ENCODE results near the gene BCL11A.
A peak's percentile ranks its signal among the peaks of the same experiment; 100 is the strongest.

Gene BCL11A

GRCh38 chr2:60552078-60552850 lies 1.2 kb downstream of the BCL11A start:
- no peak for DNase-seq (ENCODE audit: low read depth in 2 of 2)
- H3K4me3 ChIP-seq (replicated peaks in 1 of 2; ENCODE audit: low read depth in 2 of 2, low read length in 2 of 2): peak overlapping the region; percentile 56 to 66
- no peak for TF ChIP-seq CTCF (IDR thresholded peaks at IDR 0.05; ENCODE audit: low read depth, low read length)

GRCh38 chr2:60551240-60552077 lies 2.0 kb downstream of the BCL11A start:
- peak; percentile 28 to 60 for DNase-seq (ENCODE audit: low read depth in 2 of 2)

GRCh38 chr2:60550984-60551239 lies 2.5 kb downstream of the BCL11A start:
- no peak for DNase-seq (ENCODE audit: low read depth in 2 of 2)
- no peak overlapping the region for H3K4me3 ChIP-seq (replicated peaks in 1 of 2; ENCODE audit: low read depth in 2 of 2, low read length in 2 of 2)
- no peak for TF ChIP-seq CTCF (IDR thresholded peaks at IDR 0.05; ENCODE audit: low read depth, low read length)

More at GRCh38 chr2:60551240-60552077, 2.0 kb downstream of the BCL11A start:
- TF ChIP-seq CTCF (IDR thresholded peaks at IDR 0.05; ENCODE audit: low read depth, low read length): no peak
- peak overlapping the region; percentile 56 to 66 for H3K4me3 ChIP-seq (replicated peaks in 1 of 2; ENCODE audit: low read depth in 2 of 2, low read length in 2 of 2)

- TF ChIP-seq CTCF (IDR thresholded peaks at IDR 0.05; ENCODE audit: low read depth, low read length): peak; percentile 55
- peak; percentile 73 to 86 for DNase-seq (ENCODE audit: low read depth in 2 of 2)
- H3K4me3 ChIP-seq (replicated peaks in 1 of 2; ENCODE audit: low read depth in 2 of 2, low read length in 2 of 2): peak overlapping the region; percentile 67 to 72
Measured at GRCh38 chr2:60550178-60550983, 3.1 kb downstream of the BCL11A start.

GRCh38 chr2:60549928-60550177 lies 3.6 kb downstream of the BCL11A start:
- peak in 1 of 2 donors; percentile 16 for DNase-seq (ENCODE audit: low read depth in 2 of 2)
- peak overlapping the region; percentile 67 to 72 for H3K4me3 ChIP-seq (replicated peaks in 1 of 2; ENCODE audit: low read depth in 2 of 2, low read length in 2 of 2)

More at GRCh38 chr2:60549928-60550177, 3.6 kb downstream of the BCL11A start:
- TF ChIP-seq CTCF (IDR thresholded peaks at IDR 0.05; ENCODE audit: low read depth, low read length): no peak

Data from cardiac fibroblast (primary cell).